RPMI7951 (cell line): ENCODE results near the gene TARM1. TPM values are rescaled to one million over a fixed set of nuclear protein-coding genes. Genes with fewer than 3 reads are reported as not detected.

Experiments
- DNase-seq: peaks from one replicate; pipeline ENCODE4 v3.0.0-alpha.2; 2012; ENCODE audit warnings: low read depth
- total RNA-seq: library from RNA; depleted of rRNA; stranded (reverse); fragments of >200 nt; shearing (Covaris generic); gene quantifications from 2 replicates; pipeline ENCODE4 v1.2.3, GENCODE V29; 2014; rRNA removed

The TARM1 gene
- total RNA-seq, 1 experiment from 2014 or later, result not detected

GRCh38 chr19:54030895-54031586 is 50.1 kb downstream of the TARM1 start:
- DNase-seq, result peak; percentile 60

GRCh38 chr19:54029930-54030490 is 51.2 kb downstream of the TARM1 start:
- DNase-seq, result peak; percentile 75

DNA sequence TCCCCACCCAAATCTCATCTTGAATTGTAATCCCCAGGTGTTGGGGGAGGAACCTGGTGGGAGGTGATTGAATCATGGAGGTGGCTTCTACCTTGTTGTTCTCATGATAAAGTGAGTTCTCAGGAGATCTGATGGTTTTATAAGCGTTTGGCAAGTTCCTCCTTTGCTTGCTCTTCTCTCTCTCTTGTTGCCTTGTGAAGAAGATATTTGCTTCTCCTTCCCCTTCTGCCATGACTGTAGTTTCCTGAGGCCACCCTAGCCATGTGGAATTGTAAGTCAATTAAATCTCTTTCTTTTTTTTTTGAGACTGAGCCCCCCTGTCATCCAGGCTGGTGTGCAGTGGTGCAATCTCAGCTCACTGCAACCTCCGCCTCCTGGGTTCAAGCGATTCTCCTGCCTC is 51.9 kb downstream of the TARM1 start:
- no peak for DNase-seq

DNA sequence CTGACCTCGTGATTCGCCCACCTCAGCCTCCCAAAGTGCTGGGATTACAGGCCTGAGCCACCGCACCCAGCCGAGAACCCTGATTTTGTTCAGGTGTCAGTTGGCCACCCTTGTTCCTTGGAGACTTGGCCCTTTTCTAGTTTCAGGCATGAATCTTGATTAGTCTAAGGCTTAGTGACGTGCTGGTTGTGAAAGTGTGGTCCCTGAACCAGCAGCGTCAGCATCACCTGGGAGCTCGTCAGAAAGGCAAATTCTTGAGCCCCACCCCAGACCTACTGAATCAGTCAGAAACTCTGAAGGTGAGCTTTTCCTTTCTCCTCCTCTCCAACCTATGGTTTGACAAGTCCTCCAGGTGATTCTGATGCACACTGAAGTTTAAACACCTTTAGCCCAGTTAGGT is 54.5 kb downstream of the TARM1 start:
- DNase-seq, result no peak

GRCh38 chr19:54024660-54025059 is 56.5 kb downstream of the TARM1 start:
- DNase-seq, result peak; percentile 74

- no peak for DNase-seq
These were observed 58.0 kb downstream of the TARM1 start for GRCh38 chr19:54023191-54023590.

DNA sequence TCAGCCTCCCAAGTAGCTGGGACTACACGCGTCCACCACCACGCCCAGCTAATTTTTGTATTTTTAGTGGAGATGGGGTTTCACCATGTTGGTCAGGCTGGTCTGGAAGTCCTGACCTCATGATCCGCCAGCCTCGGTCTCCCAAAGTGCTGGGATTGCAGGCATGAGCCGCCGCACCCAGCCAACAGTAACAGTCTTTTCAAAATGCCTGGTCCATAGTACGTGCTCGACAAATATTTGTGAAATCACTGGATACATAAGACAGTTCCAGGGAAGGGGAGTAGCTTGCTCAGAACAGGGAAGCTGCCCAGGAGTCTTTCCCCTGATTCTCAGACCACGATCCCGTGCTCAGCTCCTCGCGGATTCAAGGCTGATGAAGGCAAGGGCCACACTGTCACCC is 59.2 kb downstream of the TARM1 start:
- no peak for DNase-seq

DNA sequence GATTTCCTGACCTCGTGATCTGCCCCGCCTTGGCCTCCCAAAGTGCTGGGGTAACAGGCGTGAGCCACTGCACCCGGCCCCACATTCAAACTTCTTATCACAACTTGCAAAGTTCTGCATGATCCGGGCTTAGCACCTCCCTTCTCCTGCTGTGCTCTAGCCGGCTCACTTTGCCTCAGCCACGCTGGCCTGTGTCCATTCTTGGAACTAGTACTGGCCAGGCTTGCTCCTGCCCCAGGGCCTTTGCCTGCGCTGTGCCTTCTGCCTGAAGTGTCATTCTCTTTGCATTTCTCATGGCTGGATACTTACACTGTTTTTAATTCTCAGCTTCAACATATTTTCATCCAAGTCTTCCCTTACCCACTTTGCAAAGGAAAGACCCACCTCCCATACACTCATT is 59.8 kb downstream of the TARM1 start:
- no peak for DNase-seq

Other genes with a start within 250 kb of the TARM1 start
- gene MYADM, start 213.5 kb downstream of the TARM1 start, total RNA-seq, result 26.7 and 43.0 TPM in 2 replicates
- gene PRKCG, start 199.2 kb downstream of the TARM1 start, total RNA-seq, result not detected in 2 replicates
- not detected in 2 replicates for gene CACNG7, start 172.1 kb downstream of the TARM1 start, total RNA-seq
- under 0.01 and 0.10 TPM in 2 replicates for gene CACNG8, start 118.4 kb downstream of the TARM1 start, total RNA-seq
- gene CACNG6, start 89.7 kb downstream of the TARM1 start, total RNA-seq, result 0.10 TPM in 1 of 2 replicates, not detected in the other
- gene VSTM1, start 17.5 kb downstream of the TARM1 start, total RNA-seq, result 0.29 TPM in 1 of 2 replicates, not detected in the other
- gene OSCAR, start 19.4 kb upstream of the TARM1 start, total RNA-seq, result 0.12 TPM in 1 of 2 replicates, not detected in the other
- 45.4 and 59.8 TPM in 2 replicates for gene NDUFA3, start 21.5 kb upstream of the TARM1 start, total RNA-seq
- 50.2 and 66.2 TPM in 2 replicates for gene TFPT, start 34.3 kb upstream of the TARM1 start, total RNA-seq
- gene PRPF31, start 34.4 kb upstream of the TARM1 start, total RNA-seq, result 51.8 and 71.3 TPM in 2 replicates
- 9.6 and 12.3 TPM in 2 replicates for gene CNOT3, start 56.4 kb upstream of the TARM1 start, total RNA-seq
- 13.1 and 15.4 TPM in 2 replicates for gene LENG1, start 78.4 kb upstream of the TARM1 start, total RNA-seq
- 3.8 TPM in 1 of 2 replicates, not detected in the other for gene TMC4, start 91.8 kb upstream of the TARM1 start, total RNA-seq
- 174 and 183 TPM in 2 replicates for gene MBOAT7, start 108.2 kb upstream of the TARM1 start, total RNA-seq
- 125 and 166 TPM in 2 replicates for gene TSEN34, start 109.9 kb upstream of the TARM1 start, total RNA-seq
- gene RPS9, start 119.5 kb upstream of the TARM1 start, total RNA-seq, result 1,692 and 2,035 TPM in 2 replicates
- gene LILRB3, start 141.6 kb upstream of the TARM1 start, total RNA-seq, result not detected in 2 replicates
- gene LILRA6, start 161.4 kb upstream of the TARM1 start, total RNA-seq, result not detected in 2 replicates
- not detected in 2 replicates for gene LILRB5, start 175.9 kb upstream of the TARM1 start, total RNA-seq
- gene LILRB2, start 199.7 kb upstream of the TARM1 start, total RNA-seq, result not detected in 2 replicates
- not detected in 2 replicates for gene LILRA5, start 231.8 kb upstream of the TARM1 start, total RNA-seq